MM.1S (cell line): ENCODE data around the gene WASF2.

ENCODE experiments used
- DNase-seq: peaks from one replicate; pipeline ENCODE4 v3.0.0-alpha.2; 2015
- H2AFZ ChIP-seq: fragments of 300-600 bp; sonication (generic); 2 replicates; pipeline ENCODE4 v1.6.0; 2016; ENCODE audit warnings: antibody characterized with exemption, low read length
- H3F3A ChIP-seq: fragments of 300-600 bp; sonication (generic); 2 replicates; pipeline ENCODE4 v1.6.1; 2016; ENCODE audit warnings: mild to moderate bottlenecking, antibody characterized with exemption, low read length, moderate library complexity, mixed read lengths; ENCODE audit not compliant: insufficient read depth
- H3K27ac ChIP-seq: fragments of 300-600 bp; sonication (generic); 2 replicates; pipeline ENCODE4 v1.5.1; 2016; ENCODE audit warnings: mild to moderate bottlenecking, low read length
- H3K27me3 ChIP-seq: fragments of 300-600 bp; sonication (generic); replicated peaks from 2 replicates; pipeline ENCODE4 v1.6.0; 2016; ENCODE audit warnings: low read length; ENCODE audit not compliant: insufficient read depth
- H3K36me3 ChIP-seq: fragments of 300-600 bp; sonication (generic); replicated peaks from 2 replicates; pipeline ENCODE4 v1.6.1; 2016; ENCODE audit warnings: mild to moderate bottlenecking, low read length, mixed read lengths; ENCODE audit not compliant: insufficient read depth
- H3K4me1 ChIP-seq: fragments of 300-600 bp; sonication (generic); 2 replicates; pipeline ENCODE4 v1.6.1; 2016; ENCODE audit warnings: low read length, mixed read lengths
- H3K4me2 ChIP-seq: fragments of 300-600 bp; sonication (generic); 2 replicates; pipeline ENCODE4 v1.6.0; 2016; ENCODE audit warnings: low read depth, low read length
- H3K4me3 ChIP-seq: fragments of 300-600 bp; sonication (generic); 2 replicates; pipeline ENCODE4 v1.5.1; 2016; ENCODE audit warnings: low read length, mixed read lengths
- H3K79me2 ChIP-seq: fragments of 300-600 bp; sonication (generic); 2 replicates; pipeline ENCODE4 v1.6.1; 2016; ENCODE audit warnings: mixed run types, low read length, mixed read lengths
- H3K9ac ChIP-seq: fragments of 300-600 bp; sonication (generic); 2 replicates; pipeline ENCODE4 v1.6.1; 2016; ENCODE audit warnings: low read length, mixed read lengths
- H3K9me2 ChIP-seq: fragments of 300-600 bp; sonication (generic); replicated peaks from 2 replicates; pipeline ENCODE4 v1.6.1; 2016; ENCODE audit warnings: mild to moderate bottlenecking, low read length, mixed read lengths; ENCODE audit not compliant: insufficient read depth
- H3K9me3 ChIP-seq: fragments of 300-600 bp; sonication (generic); replicated peaks from 2 replicates; pipeline ENCODE4 v1.6.1; 2016; ENCODE audit warnings: mild to moderate bottlenecking, low read length, mixed read lengths; ENCODE audit not compliant: insufficient read depth
- H4K20me1 ChIP-seq: fragments of 300-600 bp; sonication (generic); 2 replicates; pipeline ENCODE4 v1.6.1; 2016; ENCODE audit warnings: mild to moderate bottlenecking, low read length, moderate library complexity, mixed read lengths; ENCODE audit not compliant: insufficient read depth
- CTCF ChIP-seq: fragments of 300-600 bp; sonication (generic); IDR thresholded peaks from 2 replicates; pipeline ENCODE4 v1.5.1; 2016; ENCODE audit warnings: antibody characterized with exemption, low read length, mixed read lengths
- EZH2 ChIP-seq: fragments of 300-600 bp; sonication (generic); optimal IDR thresholded peaks from 2 replicates; pipeline ENCODE3; 2017; ENCODE audit warnings: low read depth, mild to moderate bottlenecking, antibody characterized with exemption, low read length, mixed read lengths
- EZH2phosphoT487 ChIP-seq: fragments of 300-600 bp; sonication (generic); IDR thresholded peaks from 2 replicates; pipeline ENCODE4 v1.6.1; 2018; ENCODE audit warnings: antibody characterized with exemption, low read length

Gene WASF2

GRCh38 chr1:27392778-27393635, 97.0 kb downstream of the WASF2 start:
- TF ChIP-seq EZH2phosphoT487 (no peak), EZH2 (no peak), CTCF (peak; percentile 35)
- no peaks in the 10 kb centered on the region for H3K36me3 ChIP-seq
- H3F3A ChIP-seq, result no peaks in the 10 kb centered on the region
- H3K4me1 ChIP-seq, result peaks cover 7% of the 10 kb centered on the region
- H3K4me3 ChIP-seq, result peak overlapping the region; percentile 70
- H2AFZ ChIP-seq, result peak overlapping the region; percentile 76
- no peaks in the 10 kb centered on the region for H3K79me2 ChIP-seq
- H3K9me3 ChIP-seq, result no peaks in the 10 kb centered on the region
- H3K9me2 ChIP-seq, result no peaks in the 10 kb centered on the region
- H4K20me1 ChIP-seq, result no peaks in the 10 kb centered on the region
- DNase-seq, result no peak
- H3K4me2 ChIP-seq, result peak overlapping the region; percentile 90
- H3K27ac ChIP-seq, result no peak overlapping the region
- peaks cover 21% of the 10 kb centered on the region; the same call in 1 of the 2 replicates for H3K27me3 ChIP-seq
- H3K9ac ChIP-seq, result peak overlapping the region; percentile 73

- TF ChIP-seq CTCF (peak; percentile 52), EZH2phosphoT487 (no peak)
- no peak within 1 kb of the TSS for H3K27ac ChIP-seq
- DNase-seq, result peak; percentile 89
- H3K9me2 ChIP-seq, result no peaks in the 10 kb centered on the region
- H4K20me1 ChIP-seq, result no peaks in the 10 kb centered on the region
- H3K9ac ChIP-seq, result peak within 1 kb of the TSS; percentile 73
- H2AFZ ChIP-seq, result peak within 1 kb of the TSS; percentile 76
- peak within 1 kb of the TSS; percentile 70 for H3K4me3 ChIP-seq
- H3F3A ChIP-seq, result no peaks in the 10 kb centered on the region
- peak within 1 kb of the TSS; percentile 90 for H3K4me2 ChIP-seq
- H3K27me3 ChIP-seq, result peaks cover 21% of the 10 kb centered on the region; the same call in 1 of the 2 replicates
- no peaks in the 10 kb centered on the region for H3K9me3 ChIP-seq
- peaks cover 7% of the 10 kb centered on the region for H3K4me1 ChIP-seq
- H3K36me3 ChIP-seq, result no peaks in the 10 kb centered on the region
- no peaks in the 10 kb centered on the region for H3K79me2 ChIP-seq
Observed at GRCh38 chr1:27392096-27392777, 97.7 kb downstream of the WASF2 start, which contains the start of gene GPR3. GPR3 (plus strand) TSS chr1:27392622; CDS start chr1:27393799, 1,177 bp downstream.

GRCh38 chr1:27391511-27392095, 98.4 kb downstream of the WASF2 start:
- Histone ChIP-seq H2AFZ (peak overlapping the region; percentile 33), H3K79me2 (no peaks in the 10 kb centered on the region), H3K27me3 (peaks cover 21% of the 10 kb centered on the region; the same call in 1 of the 2 replicates), H3K4me1 (peaks cover 7% of the 10 kb centered on the region), H3K4me2 (peak overlapping the region; percentile 90), H4K20me1 (no peaks in the 10 kb centered on the region), H3K9me2 (no peaks in the 10 kb centered on the region), H3K4me3 (peak overlapping the region; percentile 70), H3K27ac (no peak overlapping the region), H3K9me3 (no peaks in the 10 kb centered on the region), H3F3A (no peaks in the 10 kb centered on the region), H3K9ac (peak overlapping the region; percentile 23; the same call in 1 of the 2 replicates), H3K36me3 (no peaks in the 10 kb centered on the region)
- no peak for DNase-seq
- TF ChIP-seq CTCF (no peak), EZH2phosphoT487 (no peak), EZH2 (no peak)
